NB4 (cell line): ENCODE measurements around the gene ZNRF3.

Experiments
- MYC ChIP-seq: IDR thresholded peaks from 2 replicates; pipeline ENCODE4 v1.6.1; 2011; ENCODE audit warnings: low read depth, low read length
- POLR2A ChIP-seq: IDR thresholded peaks from 2 replicates; pipeline ENCODE4 v1.6.1; 2011; ENCODE audit warnings: mild to moderate bottlenecking; ENCODE audit not compliant: insufficient read length; ENCODE audit errors: extremely low read depth
- TF ChIP-seq, protein P1 (sequence below): IDR thresholded peaks from one replicate; pipeline ENCODE4 v1.5.1; 2012; ENCODE audit warnings: low read depth, low read length
- TF ChIP-seq, protein P2 (sequence below): IDR thresholded peaks from 2 replicates; pipeline ENCODE4 v1.6.1; 2011; ENCODE audit warnings: low read depth, low read length

DNA sequence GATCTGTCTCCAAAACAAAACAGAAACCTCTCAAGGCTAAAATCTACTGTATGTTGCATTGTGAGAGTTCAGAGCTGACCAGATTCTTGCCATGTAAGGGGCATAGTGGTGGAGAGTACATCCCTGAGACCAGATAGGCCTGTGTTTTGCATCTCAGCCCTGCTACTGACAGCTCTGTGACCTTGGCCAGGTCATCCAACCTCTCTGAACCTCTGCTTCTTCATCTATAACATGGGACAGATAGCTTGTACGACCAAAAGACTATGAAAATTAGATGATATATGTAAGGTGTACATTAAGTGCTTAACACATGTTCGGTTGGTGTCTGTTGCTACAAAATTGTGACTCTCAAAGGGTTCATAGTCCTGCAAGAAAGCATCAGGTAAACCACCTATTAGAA, 22.9 kb downstream of the ZNRF3 start:
- TF ChIP-seq, protein P1, sequence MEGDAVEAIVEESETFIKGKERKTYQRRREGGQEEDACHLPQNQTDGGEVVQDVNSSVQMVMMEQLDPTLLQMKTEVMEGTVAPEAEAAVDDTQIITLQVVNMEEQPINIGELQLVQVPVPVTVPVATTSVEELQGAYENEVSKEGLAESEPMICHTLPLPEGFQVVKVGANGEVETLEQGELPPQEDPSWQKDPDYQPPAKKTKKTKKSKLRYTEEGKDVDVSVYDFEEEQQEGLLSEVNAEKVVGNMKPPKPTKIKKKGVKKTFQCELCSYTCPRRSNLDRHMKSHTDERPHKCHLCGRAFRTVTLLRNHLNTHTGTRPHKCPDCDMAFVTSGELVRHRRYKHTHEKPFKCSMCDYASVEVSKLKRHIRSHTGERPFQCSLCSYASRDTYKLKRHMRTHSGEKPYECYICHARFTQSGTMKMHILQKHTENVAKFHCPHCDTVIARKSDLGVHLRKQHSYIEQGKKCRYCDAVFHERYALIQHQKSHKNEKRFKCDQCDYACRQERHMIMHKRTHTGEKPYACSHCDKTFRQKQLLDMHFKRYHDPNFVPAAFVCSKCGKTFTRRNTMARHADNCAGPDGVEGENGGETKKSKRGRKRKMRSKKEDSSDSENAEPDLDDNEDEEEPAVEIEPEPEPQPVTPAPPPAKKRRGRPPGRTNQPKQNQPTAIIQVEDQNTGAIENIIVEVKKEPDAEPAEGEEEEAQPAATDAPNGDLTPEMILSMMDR, result no peak
- TF ChIP-seq POLR2A (no peak), MYC (no peak)
- TF ChIP-seq, protein P2, sequence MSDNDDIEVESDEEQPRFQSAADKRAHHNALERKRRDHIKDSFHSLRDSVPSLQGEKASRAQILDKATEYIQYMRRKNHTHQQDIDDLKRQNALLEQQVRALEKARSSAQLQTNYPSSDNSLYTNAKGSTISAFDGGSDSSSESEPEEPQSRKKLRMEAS, result no peak
